DOHH2 (cell line): ENCODE measurements around the gene SHD.
"Not testable (repeated sequence)": the region's sequence is repeated elsewhere in the genome, so short reads cannot be mapped to it uniquely, and the experiment has no call there.

Experiments used
- H3F3A ChIP-seq: fragments of 200-600 bp; sonication (generic), shearing (Covaris generic); 2 replicates; pipeline ENCODE4 v1.6.0; 2016; ENCODE audit warnings: antibody characterized with exemption, mild to moderate bottlenecking; ENCODE audit not compliant: control insufficient read depth, insufficient read depth
- H3K27ac ChIP-seq: fragments of 200-600 bp; sonication (generic); 2 replicates; pipeline ENCODE4 v1.5.1; 2014; ENCODE audit warnings: low read depth, mild to moderate bottlenecking, low read length, moderate library complexity
- H3K27me3 ChIP-seq: fragments of 200-600 bp; sonication (generic); 2 replicates; pipeline ENCODE4 v1.6.1; 2014; ENCODE audit warnings: mild to moderate bottlenecking, low read length, mixed read lengths; ENCODE audit not compliant: control insufficient read depth
- H3K36me3 ChIP-seq: fragments of 200-600 bp; sonication (generic); 2 replicates; pipeline ENCODE4 v1.6.1; 2014; ENCODE audit warnings: mild to moderate bottlenecking, low read length, moderate library complexity, mixed read lengths; ENCODE audit not compliant: control insufficient read depth
- H3K4me1 ChIP-seq: fragments of 200-600 bp; sonication (generic); 2 replicates; pipeline ENCODE4 v1.6.1; 2014; ENCODE audit warnings: mild to moderate bottlenecking, low read length, mixed read lengths; ENCODE audit not compliant: control insufficient read depth
- H3K4me2 ChIP-seq: fragments of 200-600 bp; sonication (generic); 2 replicates; pipeline ENCODE4 v1.6.0; 2014; ENCODE audit warnings: mild to moderate bottlenecking, low read length, moderate library complexity
- H3K4me3 ChIP-seq: fragments of 200-600 bp; sonication (generic); 2 replicates; pipeline ENCODE4 v1.5.1; 2014; ENCODE audit warnings: mild to moderate bottlenecking, low read length, mixed read lengths
- H3K79me2 ChIP-seq: fragments of 200-600 bp; sonication (generic); 2 replicates; pipeline ENCODE4 v1.6.1; 2014; ENCODE audit warnings: mild to moderate bottlenecking, low read length, mixed read lengths; ENCODE audit not compliant: control insufficient read depth
- H3K9me2 ChIP-seq: fragments of 200-600 bp; sonication (generic); replicated peaks from 2 replicates; pipeline ENCODE4 v1.6.1; 2014; ENCODE audit warnings: mild to moderate bottlenecking, low read length, mixed read lengths; ENCODE audit not compliant: control insufficient read depth
- H3K9me3 ChIP-seq: fragments of 200-600 bp; sonication (generic); 2 replicates; pipeline ENCODE4 v1.6.1; 2014; ENCODE audit warnings: antibody characterized with exemption, low read length, mixed read lengths; ENCODE audit not compliant: control insufficient read depth, insufficient read depth
- H4K20me1 ChIP-seq: fragments of 200-600 bp; sonication (generic); 2 replicates; pipeline ENCODE4 v1.6.0; 2014; ENCODE audit warnings: low read depth, mild to moderate bottlenecking, antibody characterized with exemption, low read length, moderate library complexity; ENCODE audit not compliant: control insufficient read depth, insufficient read depth
- CTCF ChIP-seq: fragments of 200-600 bp; sonication (generic); IDR thresholded peaks from one replicate; pipeline ENCODE4 v1.5.1; 2014; ENCODE audit warnings: antibody characterized with exemption, mild to moderate bottlenecking, low read depth, low read length; ENCODE audit not compliant: poor library complexity, severe bottlenecking
- EZH2phosphoT487 ChIP-seq: fragments of 200-600 bp; sonication (generic); IDR thresholded peaks from 2 replicates; pipeline ENCODE4 v1.6.1; 2017; ENCODE audit warnings: borderline replicate concordance, mild to moderate bottlenecking, antibody characterized with exemption, low read length, moderate library complexity, mixed read lengths

SHD gene

GRCh38 chr19:4268816-4269430 is 10.1 kb upstream of the SHD start:
- TF ChIP-seq CTCF (no peak), EZH2phosphoT487 (no peak)
- H3K27ac ChIP-seq = no peak overlapping the region
- H4K20me1 ChIP-seq = no peaks in the 10 kb centered on the region; the same call in 1 of the 2 replicates
- H3K79me2 ChIP-seq = no peaks in the 10 kb centered on the region
- no peaks in the 10 kb centered on the region; the same call in 1 of the 2 replicates for H3F3A ChIP-seq
- no peaks in the 10 kb centered on the region for H3K4me1 ChIP-seq
- no peaks in the 10 kb centered on the region for H3K9me3 ChIP-seq
- H3K4me2 ChIP-seq = no peak overlapping the region
- H3K9me2 ChIP-seq = no peaks in the 10 kb centered on the region
- no peaks in the 10 kb centered on the region for H3K27me3 ChIP-seq
- H3K4me3 ChIP-seq = no peak overlapping the region
- H3K36me3 ChIP-seq = peaks cover 33% of the 10 kb centered on the region

- H3K9me2 ChIP-seq = no peaks in the 10 kb centered on the region
- H3K27ac ChIP-seq = no peak overlapping the region
- H3F3A ChIP-seq = no peaks in the 10 kb centered on the region
- peaks cover under 1% of the 10 kb centered on the region; the same call in 1 of the 2 replicates for H3K27me3 ChIP-seq
- H3K9me3 ChIP-seq = no peaks in the 10 kb centered on the region
- no peak for TF ChIP-seq CTCF
- TF ChIP-seq EZH2phosphoT487 = no peak
- no peaks in the 10 kb centered on the region; the same call in 1 of the 2 replicates for H4K20me1 ChIP-seq
- H3K36me3 ChIP-seq = peaks cover 18% of the 10 kb centered on the region
- H3K79me2 ChIP-seq = no peaks in the 10 kb centered on the region
- no peaks in the 10 kb centered on the region for H3K4me1 ChIP-seq
- no peak overlapping the region for H3K4me3 ChIP-seq
- H3K4me2 ChIP-seq = no peak overlapping the region
These were observed 6.2 kb upstream of the SHD start for GRCh38 chr19:4272894-4273293.

GRCh38 chr19:4274321-4274686 is 4.8 kb upstream of the SHD start:
- not testable (repeated sequence) for H3K4me2 ChIP-seq, H3K27me3 ChIP-seq, H3K9me2 ChIP-seq, H3K9me3 ChIP-seq, H3K4me3 ChIP-seq, H3K4me1 ChIP-seq, H3K36me3 ChIP-seq, H3F3A ChIP-seq, H3K27ac ChIP-seq, H3K79me2 ChIP-seq, H4K20me1 ChIP-seq

- H3K4me1 ChIP-seq = no peaks in the 10 kb centered on the region
- H3K9me2 ChIP-seq = no peaks in the 10 kb centered on the region
- no peaks in the 10 kb centered on the region for H4K20me1 ChIP-seq
- H3K27ac ChIP-seq = no peak overlapping the region
- no peaks in the 10 kb centered on the region for H3K79me2 ChIP-seq
- H3K36me3 ChIP-seq = no peaks in the 10 kb centered on the region
- H3K27me3 ChIP-seq = peaks cover 4% of the 10 kb centered on the region; the same call in 1 of the 2 replicates
- no peak for TF ChIP-seq EZH2phosphoT487
- TF ChIP-seq CTCF = no peak
- H3K4me3 ChIP-seq = no peak overlapping the region
- H3K4me2 ChIP-seq = no peak overlapping the region
- no peaks in the 10 kb centered on the region for H3F3A ChIP-seq
- no peaks in the 10 kb centered on the region for H3K9me3 ChIP-seq
These were observed 1.8 kb upstream of the SHD start for GRCh38 chr19:4277191-4277696.
